Activated CD8-positive, alpha-beta memory T cell treated with anti-CD3 and anti-CD28 coated beads, Interleukin-2, amount 50 U/mL, for 24 hours (primary cell): Measurements from ENCODE around the gene FKBP8.

ENCODE experiments used
- DNase-seq: peaks from one replicate; pipeline ENCODE4 v3.0.0-alpha.2; 2020; ENCODE audit errors: extremely low read depth

FKBP8 gene

GRCh38 chr19:18502246-18502637 lies 41.1 kb downstream of the FKBP8 start:
- no peak for DNase-seq

DNA sequence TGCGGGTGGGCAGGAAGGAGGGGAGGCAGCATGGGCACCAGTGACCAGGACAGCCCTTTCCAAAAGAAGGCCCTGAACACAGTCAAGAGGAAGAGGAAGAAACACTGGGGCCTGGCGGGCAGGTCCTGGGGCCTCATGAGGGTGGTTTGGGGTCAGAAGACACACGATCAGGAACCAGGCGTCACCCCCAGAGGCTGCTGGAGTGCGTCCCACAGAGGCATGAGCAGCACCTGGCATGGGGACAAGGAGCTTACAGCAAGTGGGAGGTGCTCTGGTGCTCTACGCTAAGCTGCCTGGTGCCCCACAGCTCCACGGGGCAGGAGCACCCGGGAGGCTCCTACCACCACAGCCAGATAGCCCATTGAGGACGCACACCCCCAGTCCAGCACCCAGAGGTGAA lies 41.5 kb downstream of the FKBP8 start:
- DNase-seq = no peak

GRCh38 chr19:18501351-18501750 lies 42.0 kb downstream of the FKBP8 start:
- DNase-seq = no peak

DNA sequence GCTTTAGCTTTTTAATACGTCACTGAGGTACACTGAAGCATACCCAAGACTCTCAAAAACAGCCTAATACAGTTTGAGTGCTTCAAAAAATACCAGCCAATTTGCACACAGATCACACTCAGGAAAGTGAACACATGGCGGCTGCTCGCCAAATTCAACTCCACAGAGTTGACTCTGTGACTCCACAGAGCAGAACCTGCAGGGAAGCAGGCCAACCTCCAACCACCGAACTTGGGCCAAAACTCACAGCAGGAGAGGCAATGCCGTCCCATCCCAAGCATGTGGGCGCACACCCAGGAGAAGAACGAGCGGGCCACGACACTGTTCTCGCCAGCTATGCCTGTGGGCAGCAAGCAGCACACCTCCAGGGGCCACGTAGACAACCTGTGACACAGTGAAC lies 42.6 kb downstream of the FKBP8 start:
- no peak for DNase-seq

- no peak for DNase-seq
Observed at GRCh38 chr19:18500376-18500775, 43.0 kb downstream of the FKBP8 start.

DNA sequence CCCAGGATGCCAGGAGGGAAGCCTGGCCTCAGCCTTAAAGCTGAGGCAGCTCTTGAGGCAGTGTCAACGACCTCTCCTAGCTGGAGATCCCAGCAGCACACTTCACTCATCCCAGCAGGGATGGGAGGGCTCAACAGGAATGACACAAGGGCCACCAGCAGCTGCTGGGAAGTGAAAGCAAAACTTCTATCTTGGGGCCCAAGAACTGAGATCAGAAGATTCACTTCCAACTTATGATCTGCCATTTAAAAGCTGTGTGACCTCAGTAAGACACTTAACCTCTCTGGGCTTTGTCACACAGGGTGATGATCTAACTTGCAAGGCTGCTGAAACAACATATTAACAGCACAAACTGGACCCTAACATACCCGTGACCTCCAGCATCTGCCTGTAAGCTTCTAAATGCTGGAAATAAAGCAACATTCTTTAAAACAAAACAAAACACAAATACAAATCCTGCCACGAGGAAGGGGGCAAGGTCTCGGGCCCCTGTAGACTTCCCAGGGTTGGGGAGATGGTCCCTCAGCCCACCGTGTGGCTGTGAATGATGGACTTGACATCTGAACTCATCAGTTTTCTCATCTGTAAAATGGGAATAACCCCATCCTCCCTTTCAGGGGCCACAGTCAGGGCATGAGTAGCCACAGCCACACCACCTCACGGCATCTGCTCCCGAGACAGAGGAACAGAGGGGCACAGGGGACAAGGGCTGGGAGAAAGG lies 44.2 kb downstream of the FKBP8 start:
- no peak for DNase-seq

GRCh38 chr19:18496980-18497256 lies 46.5 kb downstream of the FKBP8 start:
- no peak for DNase-seq

DNA sequence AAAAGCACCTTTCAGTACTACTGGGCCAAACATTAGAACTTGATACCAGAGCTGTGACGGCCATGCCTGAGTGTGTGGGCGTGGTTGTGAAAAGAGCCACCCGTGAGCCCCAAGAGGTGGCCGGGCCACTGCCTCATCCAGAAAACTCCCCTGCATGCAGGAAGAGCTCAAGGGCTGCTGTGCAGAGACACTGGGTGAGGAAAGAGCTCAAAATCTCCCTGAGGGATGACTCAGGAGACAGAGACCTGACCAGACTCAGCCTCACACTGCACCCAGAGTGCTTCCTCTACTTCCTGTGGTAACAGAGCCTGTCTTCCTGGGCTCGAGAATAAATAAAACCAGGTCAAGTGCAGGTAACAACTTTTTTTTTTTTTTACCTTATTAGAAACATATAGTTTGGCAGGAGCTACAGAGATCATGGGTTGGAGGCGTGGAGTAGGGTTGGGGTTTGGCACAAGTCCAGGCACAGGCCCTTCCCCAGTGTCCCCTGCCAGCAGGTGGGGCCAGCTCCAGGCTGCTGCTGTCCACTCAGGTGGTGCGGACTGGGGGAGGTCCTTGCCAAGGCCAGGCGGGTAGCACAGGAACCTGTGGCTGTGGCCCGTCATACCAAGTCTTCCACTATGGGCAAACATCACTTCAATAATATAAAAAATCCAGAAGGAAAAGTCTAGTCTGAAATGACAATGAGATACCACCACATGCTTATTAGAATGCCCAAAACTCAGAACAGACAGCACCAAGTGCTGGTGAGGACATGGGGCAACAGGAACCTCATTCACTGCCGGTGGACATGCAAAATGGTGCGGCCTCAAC lies 47.0 kb downstream of the FKBP8 start:
- peak; percentile 25 for DNase-seq

- no peak for DNase-seq
Observed at GRCh38 chr19:18495204-18495911, 48.0 kb downstream of the FKBP8 start.

- no peak for DNase-seq
Observed at GRCh38 chr19:18494267-18494607, 49.1 kb downstream of the FKBP8 start.

- no peak for DNase-seq
Observed at GRCh38 chr19:18493440-18494266, 49.7 kb downstream of the FKBP8 start.

DNA sequence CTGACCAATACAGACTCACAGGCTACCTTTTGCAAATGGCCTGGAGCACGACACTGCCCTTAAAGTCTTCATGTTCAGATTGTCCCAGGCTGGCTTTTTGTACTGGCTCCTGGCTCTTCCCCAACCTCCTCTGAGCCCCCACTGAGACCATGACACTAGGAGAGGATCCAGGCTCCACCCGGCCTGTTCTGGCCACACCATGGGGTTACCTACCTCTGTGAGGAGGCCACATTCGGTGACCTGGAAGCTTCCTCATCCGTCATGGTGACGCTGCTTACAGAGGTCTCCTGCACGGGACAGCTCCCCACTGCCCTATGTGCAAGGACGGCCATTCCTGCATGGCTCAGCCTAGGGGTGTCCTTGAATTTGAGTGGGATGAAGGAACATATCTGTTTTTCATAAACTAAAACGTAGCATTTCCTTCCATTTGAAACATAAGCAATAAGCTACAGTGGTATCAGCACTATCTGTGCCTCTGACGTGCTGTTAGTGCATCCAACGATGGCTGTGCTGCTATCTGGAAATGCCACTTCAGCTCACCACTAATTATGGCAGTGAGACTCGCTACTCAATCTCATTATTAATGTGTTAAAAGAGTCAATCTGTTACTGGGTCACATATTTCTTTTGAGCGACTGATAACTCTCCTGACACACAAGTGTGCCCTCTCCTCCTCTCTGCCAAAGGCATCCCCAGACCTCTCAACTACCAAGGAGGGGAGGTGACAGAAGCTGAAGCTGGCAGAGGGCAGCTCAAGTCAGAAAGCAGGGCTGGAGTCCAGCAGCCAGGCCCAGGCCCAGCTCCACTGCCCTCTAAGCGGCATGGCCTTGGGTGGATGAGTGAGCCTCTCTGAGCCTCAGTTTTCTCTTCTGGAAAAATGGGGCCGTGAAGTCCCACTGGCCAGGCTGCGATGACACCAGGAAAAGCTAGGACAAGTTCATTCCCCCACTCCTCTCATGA lies 51.1 kb downstream of the FKBP8 start:
- no peak for DNase-seq

DNA sequence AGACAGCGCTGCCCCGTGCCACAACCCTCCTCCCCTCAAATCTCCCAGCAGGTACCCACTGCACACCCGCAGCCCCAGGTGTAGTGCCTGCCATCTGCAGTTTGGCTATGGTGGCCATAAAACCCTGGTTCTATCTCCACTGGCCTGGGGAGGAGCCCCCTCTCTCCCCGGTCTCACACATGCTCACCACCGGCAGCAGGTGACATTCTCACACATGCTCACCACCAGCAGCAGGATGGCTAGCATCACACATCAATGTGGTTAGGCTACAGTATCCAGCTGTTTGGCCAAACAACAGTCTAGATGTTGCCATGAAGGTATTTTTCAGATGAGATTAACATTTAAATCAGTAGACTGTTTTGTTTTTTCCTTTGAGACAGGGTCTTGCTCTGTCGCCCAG lies 52.6 kb downstream of the FKBP8 start:
- DNase-seq = no peak

DNA sequence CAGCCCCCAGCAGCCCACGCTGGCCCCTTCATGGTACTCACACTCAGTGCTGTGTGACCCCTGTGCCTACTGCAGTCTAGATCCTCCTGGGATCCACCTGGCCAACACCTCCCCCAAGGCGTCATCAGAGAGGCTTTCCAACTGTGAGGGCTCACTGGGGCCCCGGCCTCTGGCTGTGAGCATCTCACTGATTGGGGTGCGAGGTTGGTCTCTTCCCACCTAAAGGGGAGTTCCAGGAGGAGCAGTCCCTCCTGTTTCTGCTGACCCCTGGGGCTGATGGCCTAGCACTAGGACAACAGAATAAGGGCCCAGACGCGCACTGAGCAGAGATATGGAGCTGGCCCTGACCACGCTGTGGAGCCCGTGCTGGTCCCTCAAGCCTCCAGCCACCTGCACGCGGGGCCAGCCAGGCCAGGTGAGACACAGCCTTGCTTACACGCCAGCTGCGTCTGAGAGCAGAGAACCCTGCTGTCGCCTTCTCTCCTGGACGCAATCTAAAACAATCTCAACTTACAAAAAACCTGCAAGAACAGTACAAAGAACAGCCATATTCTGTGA lies 53.7 kb downstream of the FKBP8 start:
- DNase-seq = no peak

DNA sequence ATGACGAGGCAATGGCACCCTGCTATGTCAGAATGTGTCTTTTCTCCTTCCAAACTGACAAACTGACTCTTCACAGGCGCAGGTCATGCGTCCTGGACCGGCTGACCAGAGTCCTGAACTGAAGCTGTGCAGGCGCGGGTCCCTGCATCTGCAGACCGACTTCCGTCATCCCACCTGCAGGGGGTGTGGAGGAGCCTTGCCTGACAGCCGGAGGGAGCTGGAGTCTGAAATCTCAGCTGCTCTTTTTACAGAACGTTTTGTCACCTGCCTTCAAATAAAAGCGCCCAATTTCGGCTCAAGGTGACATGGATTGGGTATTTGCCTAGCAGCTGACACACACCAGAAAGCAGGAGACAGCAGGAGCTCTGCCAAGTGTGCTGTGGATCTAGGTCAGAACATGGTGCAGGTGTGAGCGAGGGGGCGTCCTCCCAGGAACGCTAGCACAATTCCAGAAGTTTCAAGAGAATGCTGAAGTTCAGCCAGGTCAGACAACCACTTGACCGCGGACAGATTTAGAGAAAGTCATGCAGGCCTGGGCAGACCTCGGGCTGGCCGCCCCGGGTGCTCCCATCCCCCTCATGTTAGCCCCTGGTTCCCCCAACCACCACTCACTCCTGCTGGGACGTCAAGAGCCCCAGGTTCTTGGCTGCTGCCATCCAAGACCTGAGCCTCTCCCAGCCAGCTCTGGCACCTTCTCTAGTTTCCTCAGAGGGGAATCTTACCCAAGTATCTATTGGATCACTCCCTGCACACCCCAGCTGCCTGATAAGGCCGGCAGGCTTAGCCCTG lies 54.3 kb downstream of the FKBP8 start:
- no peak for DNase-seq

DNA sequence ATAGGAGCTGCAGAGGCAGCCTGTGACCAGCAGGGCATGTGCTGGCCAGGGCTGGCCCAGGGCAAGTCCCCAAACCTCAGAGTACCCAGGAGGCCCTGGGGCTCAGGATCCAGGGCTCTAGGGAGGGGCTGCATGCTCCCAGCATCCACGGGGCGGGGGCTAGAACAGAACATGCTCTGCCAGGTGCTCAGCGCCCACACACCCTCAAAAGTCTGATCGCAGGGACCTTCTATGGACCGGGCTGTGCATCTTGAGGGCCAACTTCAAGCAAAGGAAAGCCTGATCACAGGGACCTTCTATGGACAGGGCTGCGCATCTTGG lies 55.0 kb downstream of the FKBP8 start:
- no peak for DNase-seq

- no peak for DNase-seq
Observed at GRCh38 chr19:18487576-18488402, 55.6 kb downstream of the FKBP8 start.

DNA sequence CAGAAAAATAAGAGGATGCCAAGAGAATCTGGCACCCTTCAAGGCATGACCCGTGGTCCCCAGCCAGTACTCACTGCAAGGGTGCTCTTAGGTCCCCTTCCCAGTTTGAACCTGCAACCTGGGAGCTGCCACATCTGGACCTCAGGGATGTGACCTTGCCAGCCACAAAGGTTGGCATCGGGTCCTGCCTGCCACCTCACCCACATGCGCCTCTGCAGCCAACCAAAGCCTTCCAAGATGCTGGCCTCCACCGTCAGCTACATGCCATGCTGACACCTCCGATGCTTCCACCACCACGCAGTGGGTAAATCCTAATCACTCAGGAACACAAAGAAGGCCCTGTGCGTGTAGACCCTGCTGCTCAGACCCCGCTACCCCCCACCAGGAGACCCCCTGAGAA lies 56.6 kb downstream of the FKBP8 start:
- no peak for DNase-seq

DNA sequence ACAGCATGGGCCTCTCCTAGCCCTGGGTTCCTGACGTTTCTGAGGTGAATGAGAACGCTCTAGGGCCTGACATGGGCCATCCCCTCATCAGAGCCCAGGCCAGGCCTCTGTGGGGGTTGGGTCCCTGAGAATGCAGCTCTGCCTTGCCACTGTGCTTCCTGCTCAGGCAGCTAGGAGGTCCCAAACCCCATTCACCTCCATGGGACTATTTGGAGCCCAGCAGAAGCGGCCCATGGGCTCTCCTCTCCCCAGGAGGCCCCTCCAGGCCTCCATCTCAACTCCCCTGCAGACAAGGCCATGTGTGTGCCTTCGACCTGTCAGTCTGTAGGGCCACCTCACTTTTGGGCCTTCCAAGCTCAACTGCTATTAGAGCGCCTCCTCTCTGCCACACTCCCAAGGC lies 58.4 kb downstream of the FKBP8 start:
- DNase-seq = no peak
